22Rv1 (cell line): ENCODE measurements around the gene RNF183.

Experiments used
- CTCF ChIP-seq: fragments of 450-650 bp; IDR thresholded peaks from 2 replicates; pipeline ENCODE4 v1.5.1; 2017; ENCODE audit warnings: mild to moderate bottlenecking
- ZFX ChIP-seq: fragments of 450-650 bp; IDR thresholded peaks from 2 replicates; pipeline ENCODE4 v1.6.1; 2017; ENCODE audit warnings: antibody characterized with exemption, borderline replicate concordance

GRCh38 chr9:113267911-113268566, 35.1 kb downstream of the RNF183 start:
- TF ChIP-seq CTCF (no peak), ZFX (no peak)
